PFSK-1 (cell line): ENCODE measurements around the gene TOR1A. TPM values are rescaled to one million over a fixed set of nuclear protein-coding genes. Genes with fewer than 3 reads are reported as not detected.

ENCODE experiments used
- FOXP2 ChIP-seq: optimal IDR thresholded peaks from 2 replicates; pipeline ENCODE3; 2011; ENCODE audit warnings: borderline replicate concordance, control low read depth, inconsistent platforms; ENCODE audit not compliant: insufficient read depth; ENCODE audit errors: extremely low read length, extremely low read depth
- POLR2AphosphoS5 ChIP-seq: IDR thresholded peaks from 2 replicates; pipeline ENCODE4 v1.6.1; 2012; ENCODE audit warnings: low read depth, mild to moderate bottlenecking, control low read depth, low read length, moderate library complexity
- SIN3A ChIP-seq: IDR thresholded peaks from 2 replicates; pipeline ENCODE4 v1.6.1; 2012; ENCODE audit warnings: mild to moderate bottlenecking, low read length, moderate library complexity, borderline replicate concordance; ENCODE audit not compliant: insufficient read depth
- TAF1 ChIP-seq: IDR thresholded peaks from 2 replicates; pipeline ENCODE4 v1.6.1; 2012; ENCODE audit warnings: low read length, control low read depth, borderline replicate concordance; ENCODE audit not compliant: insufficient read depth
- polyA plus RNA-seq: library from polyadenylated mRNA; unstranded; fragments of >200 nt; gene quantifications from one replicate; pipeline ENCODE4 v1.2.1, GENCODE V29; 2012; ENCODE audit warnings: low read depth, missing spikeins; ENCODE audit not compliant: insufficient read length
- TF ChIP-seq, protein P1 (sequence below), 2 experiments: IDR thresholded peaks; 2 replicates each; pipeline versions ENCODE4 v1.6.1 to v1.8.0; 2011 to 2012; ENCODE audit warnings: low read depth in 2 of 2, low read length in 2 of 2, control low read depth in 1 of 2, inconsistent platforms in 1 of 2, mild to moderate bottlenecking in 1 of 2, moderate library complexity in 1 of 2; ENCODE audit not compliant: insufficient read depth in 1 of 2

The TOR1A gene, protein sequence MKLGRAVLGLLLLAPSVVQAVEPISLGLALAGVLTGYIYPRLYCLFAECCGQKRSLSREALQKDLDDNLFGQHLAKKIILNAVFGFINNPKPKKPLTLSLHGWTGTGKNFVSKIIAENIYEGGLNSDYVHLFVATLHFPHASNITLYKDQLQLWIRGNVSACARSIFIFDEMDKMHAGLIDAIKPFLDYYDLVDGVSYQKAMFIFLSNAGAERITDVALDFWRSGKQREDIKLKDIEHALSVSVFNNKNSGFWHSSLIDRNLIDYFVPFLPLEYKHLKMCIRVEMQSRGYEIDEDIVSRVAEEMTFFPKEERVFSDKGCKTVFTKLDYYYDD
- polyA plus RNA-seq, result 31.4 TPM

DNA sequence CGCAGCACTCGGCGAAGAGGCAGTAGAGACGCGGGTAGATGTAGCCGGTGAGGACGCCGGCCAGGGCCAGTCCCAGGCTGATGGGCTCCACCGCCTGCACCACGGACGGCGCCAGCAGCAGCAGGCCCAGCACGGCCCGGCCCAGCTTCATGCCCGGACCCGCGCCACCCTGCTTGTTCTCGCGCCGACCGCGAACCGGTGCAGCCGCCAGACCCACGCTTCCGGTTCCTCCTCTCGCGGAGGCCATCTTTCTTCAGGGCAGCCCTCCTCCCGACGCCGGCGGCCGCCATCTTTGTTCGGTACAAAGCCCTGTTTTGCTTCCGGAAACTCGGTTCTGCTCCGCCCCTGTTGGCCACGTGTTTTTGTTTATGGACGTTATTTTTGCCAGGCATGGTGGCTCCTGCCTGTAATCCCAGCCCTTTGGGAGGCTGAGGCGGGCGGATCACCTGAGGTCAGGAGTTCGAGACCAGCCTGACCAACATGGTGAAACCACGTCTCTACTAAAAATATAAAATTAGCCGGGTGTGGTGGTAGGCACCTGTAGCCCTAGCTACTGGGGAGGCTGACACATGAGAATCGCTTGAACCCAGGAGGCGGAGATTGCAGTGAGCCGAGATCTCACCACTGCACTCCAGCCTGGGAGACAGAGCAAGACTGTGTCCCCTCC, at the start of gene TOR1A:
TSS of gene TOR1A (minus strand) at position 202 of the 667 bp plus-strand sequence. CDS start at position 151, 51 bp downstream.
- TF ChIP-seq FOXP2 (peak; percentile 14), TAF1 (peak; percentile 93), SIN3A (peak; percentile 99), POLR2AphosphoS5 (peak; percentile 77)
- TF ChIP-seq, protein P1, sequence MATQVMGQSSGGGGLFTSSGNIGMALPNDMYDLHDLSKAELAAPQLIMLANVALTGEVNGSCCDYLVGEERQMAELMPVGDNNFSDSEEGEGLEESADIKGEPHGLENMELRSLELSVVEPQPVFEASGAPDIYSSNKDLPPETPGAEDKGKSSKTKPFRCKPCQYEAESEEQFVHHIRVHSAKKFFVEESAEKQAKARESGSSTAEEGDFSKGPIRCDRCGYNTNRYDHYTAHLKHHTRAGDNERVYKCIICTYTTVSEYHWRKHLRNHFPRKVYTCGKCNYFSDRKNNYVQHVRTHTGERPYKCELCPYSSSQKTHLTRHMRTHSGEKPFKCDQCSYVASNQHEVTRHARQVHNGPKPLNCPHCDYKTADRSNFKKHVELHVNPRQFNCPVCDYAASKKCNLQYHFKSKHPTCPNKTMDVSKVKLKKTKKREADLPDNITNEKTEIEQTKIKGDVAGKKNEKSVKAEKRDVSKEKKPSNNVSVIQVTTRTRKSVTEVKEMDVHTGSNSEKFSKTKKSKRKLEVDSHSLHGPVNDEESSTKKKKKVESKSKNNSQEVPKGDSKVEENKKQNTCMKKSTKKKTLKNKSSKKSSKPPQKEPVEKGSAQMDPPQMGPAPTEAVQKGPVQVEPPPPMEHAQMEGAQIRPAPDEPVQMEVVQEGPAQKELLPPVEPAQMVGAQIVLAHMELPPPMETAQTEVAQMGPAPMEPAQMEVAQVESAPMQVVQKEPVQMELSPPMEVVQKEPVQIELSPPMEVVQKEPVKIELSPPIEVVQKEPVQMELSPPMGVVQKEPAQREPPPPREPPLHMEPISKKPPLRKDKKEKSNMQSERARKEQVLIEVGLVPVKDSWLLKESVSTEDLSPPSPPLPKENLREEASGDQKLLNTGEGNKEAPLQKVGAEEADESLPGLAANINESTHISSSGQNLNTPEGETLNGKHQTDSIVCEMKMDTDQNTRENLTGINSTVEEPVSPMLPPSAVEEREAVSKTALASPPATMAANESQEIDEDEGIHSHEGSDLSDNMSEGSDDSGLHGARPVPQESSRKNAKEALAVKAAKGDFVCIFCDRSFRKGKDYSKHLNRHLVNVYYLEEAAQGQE (IDR thresholded peaks at IDR 0.05; ENCODE audit: insufficient read depth in 1 of 2, low read depth in 2 of 2, low read length in 2 of 2), result 0 out of 4 replicates have a peak, but pooled peaks of 1 of the 2 experiments have one; percentile 21

DNA sequence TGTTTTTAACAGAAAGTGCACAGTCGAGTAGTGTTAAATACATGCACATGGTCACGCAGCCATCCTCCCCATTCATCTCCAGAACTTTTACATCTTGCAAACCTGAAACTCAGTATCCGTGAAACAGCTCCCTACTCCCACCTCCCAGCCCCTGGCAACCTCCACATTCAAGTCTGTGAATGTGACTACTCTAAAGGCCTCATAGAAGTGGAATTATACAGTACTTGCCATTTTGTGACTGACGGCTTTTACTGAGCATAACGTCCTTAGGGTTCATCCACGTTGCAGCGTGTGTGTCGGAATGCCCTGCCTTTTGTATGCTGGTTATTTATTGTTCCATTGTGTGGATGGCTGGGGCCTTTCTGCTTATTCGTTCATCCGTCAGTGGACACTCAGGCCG, 47.1 kb upstream of the TOR1A start:
- TF ChIP-seq POLR2AphosphoS5, result no peak
- TF ChIP-seq FOXP2, result no peak
- TF ChIP-seq, protein P1 (IDR thresholded peaks at IDR 0.05; ENCODE audit: insufficient read depth in 1 of 2, low read depth in 2 of 2, low read length in 2 of 2), result no peak
- TF ChIP-seq TAF1, result no peak
- no peak for TF ChIP-seq SIN3A

DNA sequence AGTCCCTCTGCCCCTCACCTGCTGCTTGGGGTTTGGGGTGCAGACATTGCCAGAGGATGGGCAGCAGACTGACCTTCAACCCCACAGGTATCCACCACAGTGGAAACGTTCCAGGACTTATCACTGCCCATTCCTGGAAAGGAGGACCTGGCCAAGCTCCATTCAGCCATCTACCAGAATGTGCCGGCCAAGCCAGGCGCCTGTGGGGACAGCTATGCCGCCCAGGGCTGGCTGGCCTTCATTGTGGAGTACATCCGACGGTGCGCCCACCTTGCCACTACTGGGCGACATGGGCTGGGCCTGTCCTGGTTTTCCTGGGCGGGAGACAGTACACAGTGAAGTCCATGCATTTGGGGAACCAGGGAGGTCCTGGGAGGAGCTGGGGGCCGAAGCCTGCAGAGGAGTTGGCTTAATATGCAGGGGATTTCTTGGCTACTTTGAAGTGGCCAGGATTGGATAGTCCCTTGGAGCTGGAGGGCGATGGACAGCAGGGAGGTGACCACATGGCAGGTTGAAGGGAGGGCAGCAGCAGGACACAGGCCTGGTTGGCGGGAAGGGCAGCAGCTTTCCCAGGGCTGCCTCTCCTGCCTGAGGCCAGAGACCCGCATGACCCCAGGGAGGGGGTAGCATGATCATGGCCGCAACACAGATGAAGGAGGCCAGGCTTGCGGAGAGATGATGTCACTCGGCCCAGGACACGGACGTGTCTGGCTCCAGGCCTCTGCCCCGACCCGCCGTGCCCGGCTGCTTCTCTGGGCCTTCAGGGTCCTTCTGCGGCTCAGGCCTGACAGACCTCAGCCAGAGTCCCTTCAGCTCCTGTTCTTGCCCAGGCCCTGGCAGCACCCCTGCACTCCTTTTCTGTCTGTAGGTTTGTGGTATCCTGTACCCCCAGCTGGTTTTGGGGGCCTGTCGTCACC, 45.9 kb upstream of the TOR1A start:
- TF ChIP-seq SIN3A (no peak), POLR2AphosphoS5 (no peak), TAF1 (no peak), FOXP2 (no peak)
- TF ChIP-seq, protein P1 (IDR thresholded peaks at IDR 0.05; ENCODE audit: insufficient read depth in 1 of 2, low read depth in 2 of 2, low read length in 2 of 2), result no peak

DNA sequence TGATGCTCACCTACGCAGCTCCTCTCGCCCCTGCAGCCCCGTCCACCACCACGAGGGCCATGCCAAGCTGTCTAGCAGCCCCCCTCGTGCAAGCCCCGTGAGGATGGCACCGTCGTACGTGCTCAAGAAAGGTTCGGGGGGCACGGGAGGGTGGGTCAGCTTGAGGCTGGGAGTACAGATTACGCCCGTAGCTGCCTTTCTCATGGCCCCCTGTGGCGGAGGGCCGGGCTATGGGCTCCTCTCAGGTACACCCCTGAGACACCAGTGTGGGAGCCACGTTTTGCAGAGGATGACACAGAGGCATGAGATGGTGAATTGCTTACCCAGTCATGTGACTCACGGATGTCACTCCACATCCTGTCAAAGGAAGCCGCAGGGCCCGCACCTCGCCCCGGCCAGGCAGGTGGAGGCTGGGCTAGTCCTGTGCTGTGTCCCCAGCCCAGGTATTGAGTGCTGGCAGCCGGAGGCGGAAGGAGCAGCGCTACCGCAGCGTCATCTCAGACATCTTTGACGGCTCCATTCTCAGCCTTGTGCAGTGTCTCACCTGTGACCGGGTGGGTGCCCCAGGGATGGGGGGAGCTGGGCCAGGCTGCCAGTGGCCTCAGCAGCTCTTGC, 45.0 kb upstream of the TOR1A start:
- TF ChIP-seq POLR2AphosphoS5 (no peak), SIN3A (no peak), TAF1 (no peak), FOXP2 (no peak)
- TF ChIP-seq, protein P1 (IDR thresholded peaks at IDR 0.05; ENCODE audit: insufficient read depth in 1 of 2, low read depth in 2 of 2, low read length in 2 of 2), result no peak
